GM19025 (cell line): ENCODE data around the gene MAP2K7.

Source experiments
- ATAC-seq: cut with Tn5 transposase; IDR thresholded peaks from one replicate; pipeline ENCODE4 v1.9.1; 2021; ENCODE audit warnings: mild to moderate bottlenecking, low read depth, moderate library complexity; ENCODE audit not compliant: unreplicated experiment

Gene MAP2K7

GRCh38 chr19:7905859-7906258 lies 2.2 kb downstream of the MAP2K7 start:
- ATAC-seq: no peak

DNA sequence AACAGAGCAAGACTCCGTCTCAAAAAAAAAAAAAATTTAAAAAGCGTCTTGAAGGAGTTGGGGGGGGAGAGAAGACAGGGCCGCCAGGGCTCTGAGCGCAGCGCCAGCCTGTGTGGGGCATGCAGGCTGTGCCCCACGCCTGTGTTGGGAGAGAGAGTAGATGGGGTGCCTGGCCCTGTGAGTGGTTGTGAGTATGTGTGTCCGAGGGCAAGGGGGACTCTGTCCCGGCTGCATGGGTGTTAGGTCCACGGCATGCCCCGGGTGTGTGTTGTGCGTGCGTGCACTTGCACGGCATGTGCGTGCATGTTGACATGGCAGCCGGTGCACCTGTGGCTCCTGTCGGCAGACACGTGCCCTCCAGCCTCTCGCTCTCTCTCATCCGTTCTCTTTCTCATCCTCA lies 3.4 kb downstream of the MAP2K7 start:
- no peak for ATAC-seq

DNA sequence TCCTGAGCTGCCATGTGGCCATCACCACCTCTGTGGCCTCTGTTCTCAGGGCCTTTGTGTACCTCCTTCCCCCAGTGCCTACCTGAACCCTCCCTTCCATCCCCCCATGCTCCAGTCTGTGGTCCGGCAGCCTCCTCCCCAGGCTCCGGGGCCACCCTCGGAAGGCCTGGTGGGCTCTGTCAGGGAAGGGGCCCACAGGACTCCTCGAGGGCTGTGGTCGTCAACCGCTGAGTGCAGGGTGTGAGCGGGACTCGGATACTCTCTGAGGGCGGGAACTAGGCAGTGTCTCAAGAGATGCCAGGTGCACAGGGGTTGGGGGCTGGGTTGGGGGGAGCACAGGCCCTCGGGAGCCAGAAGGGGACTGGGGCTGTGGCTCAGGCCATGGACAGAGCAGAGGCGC lies 3.9 kb downstream of the MAP2K7 start:
- no peak for ATAC-seq

- no peak for ATAC-seq
These were observed 4.5 kb downstream of the MAP2K7 start for GRCh38 chr19:7908078-7908699.

- no peak for ATAC-seq
These were observed 5.2 kb downstream of the MAP2K7 start for GRCh38 chr19:7908742-7909461.

- ATAC-seq: no peak
These were observed 5.9 kb downstream of the MAP2K7 start for GRCh38 chr19:7909471-7910067.

- ATAC-seq: no peak
These were observed 6.9 kb downstream of the MAP2K7 start for GRCh38 chr19:7910321-7911161.

GRCh38 chr19:7911508-7912143 lies 7.9 kb downstream of the MAP2K7 start:
- no peak for ATAC-seq

- ATAC-seq: no peak
These were observed 8.5 kb downstream of the MAP2K7 start for GRCh38 chr19:7912144-7912696.

DNA sequence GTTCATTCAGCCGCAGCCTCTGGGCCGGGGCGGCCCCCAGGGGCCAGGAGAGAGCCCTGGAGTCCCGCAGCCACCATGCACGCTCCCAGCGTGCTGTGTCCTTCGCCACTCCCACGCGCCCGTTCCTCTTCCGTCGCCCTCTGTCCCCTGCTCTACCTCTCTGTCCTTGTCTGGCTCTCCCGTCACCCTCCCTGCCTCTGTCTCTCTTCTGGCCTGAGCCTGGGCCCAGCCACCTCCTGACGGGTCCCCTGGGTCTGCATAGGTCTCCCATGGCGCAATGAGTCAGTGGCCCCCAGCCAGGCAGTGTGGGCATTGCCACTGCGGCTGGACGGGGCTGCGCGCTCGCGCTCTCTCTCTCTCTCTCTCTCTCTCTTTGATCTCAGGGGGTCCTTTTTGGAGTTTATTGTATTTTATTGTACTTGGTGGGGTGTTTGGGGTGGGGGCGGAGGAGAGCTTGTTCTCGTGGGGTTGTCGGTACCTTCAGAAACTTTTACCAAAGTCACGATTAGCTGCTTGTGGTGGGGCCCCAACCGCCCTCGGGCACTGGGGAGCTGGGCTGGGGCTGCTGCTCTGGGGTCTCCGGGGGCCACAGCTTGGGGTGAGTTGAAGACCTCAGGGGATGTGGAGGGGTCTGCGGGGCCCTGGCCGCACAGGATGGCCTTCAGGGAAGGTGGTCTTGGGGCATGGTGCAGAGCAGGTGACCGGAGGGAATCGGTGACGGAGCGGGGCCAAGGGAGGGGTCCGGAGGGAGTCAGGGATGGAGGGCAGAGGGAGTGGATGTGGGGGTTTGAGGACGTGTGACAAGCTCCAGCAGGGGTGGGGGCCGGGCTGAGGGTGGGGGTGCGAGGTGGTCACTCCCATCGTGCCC lies 9.3 kb downstream of the MAP2K7 start:
- ATAC-seq: no peak

DNA sequence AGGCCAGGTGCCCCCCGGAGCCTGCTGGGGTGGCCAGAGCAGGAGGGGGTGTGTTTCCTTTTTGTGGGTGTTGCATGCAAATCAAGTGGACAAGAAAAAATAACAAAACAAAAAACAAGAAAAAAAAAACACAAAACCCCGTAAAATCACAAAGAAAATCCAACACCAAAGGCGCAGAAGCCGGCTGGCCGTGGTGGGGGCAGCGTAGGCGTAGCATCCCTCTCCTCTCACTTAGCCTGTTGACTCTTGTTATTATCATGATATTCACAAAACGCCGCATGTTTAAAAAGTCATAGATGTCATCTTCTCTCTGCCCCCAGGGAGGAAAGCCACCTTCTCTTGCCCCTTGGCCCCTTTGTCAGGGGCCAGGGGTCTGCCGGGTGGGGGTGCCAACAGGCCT lies 10.0 kb downstream of the MAP2K7 start:
- no peak for ATAC-seq

DNA sequence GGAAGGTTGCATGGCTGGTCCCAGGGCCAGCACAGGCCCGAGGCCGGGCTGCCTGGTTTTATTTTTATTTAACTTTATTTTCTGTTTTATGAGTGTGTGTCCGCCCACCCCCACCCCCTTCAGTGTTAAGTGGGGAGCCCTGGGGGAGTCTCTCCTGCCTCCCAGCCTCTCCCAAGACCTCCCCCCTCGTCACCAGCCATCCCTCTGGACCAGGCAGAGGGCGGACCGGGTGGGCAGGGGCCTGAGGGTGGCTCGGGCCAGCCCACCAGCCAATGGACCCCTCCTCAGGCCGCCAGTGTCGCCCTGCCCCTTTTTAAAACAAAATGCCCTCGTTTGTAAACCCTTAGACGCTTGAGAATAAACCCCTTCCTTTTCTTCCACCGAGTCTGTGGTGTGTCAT lies 10.4 kb downstream of the MAP2K7 start:
- no peak for ATAC-seq

GRCh38 chr19:7914598-7915045 lies 10.9 kb downstream of the MAP2K7 start, which contains the start of gene TGFBR3L:
Gene TGFBR3L, plus strand, starts transcription at chr19:7914830.
- ATAC-seq: no peak

GRCh38 chr19:7915250-7916102 lies 11.8 kb downstream of the MAP2K7 start:
- ATAC-seq: no peak

DNA sequence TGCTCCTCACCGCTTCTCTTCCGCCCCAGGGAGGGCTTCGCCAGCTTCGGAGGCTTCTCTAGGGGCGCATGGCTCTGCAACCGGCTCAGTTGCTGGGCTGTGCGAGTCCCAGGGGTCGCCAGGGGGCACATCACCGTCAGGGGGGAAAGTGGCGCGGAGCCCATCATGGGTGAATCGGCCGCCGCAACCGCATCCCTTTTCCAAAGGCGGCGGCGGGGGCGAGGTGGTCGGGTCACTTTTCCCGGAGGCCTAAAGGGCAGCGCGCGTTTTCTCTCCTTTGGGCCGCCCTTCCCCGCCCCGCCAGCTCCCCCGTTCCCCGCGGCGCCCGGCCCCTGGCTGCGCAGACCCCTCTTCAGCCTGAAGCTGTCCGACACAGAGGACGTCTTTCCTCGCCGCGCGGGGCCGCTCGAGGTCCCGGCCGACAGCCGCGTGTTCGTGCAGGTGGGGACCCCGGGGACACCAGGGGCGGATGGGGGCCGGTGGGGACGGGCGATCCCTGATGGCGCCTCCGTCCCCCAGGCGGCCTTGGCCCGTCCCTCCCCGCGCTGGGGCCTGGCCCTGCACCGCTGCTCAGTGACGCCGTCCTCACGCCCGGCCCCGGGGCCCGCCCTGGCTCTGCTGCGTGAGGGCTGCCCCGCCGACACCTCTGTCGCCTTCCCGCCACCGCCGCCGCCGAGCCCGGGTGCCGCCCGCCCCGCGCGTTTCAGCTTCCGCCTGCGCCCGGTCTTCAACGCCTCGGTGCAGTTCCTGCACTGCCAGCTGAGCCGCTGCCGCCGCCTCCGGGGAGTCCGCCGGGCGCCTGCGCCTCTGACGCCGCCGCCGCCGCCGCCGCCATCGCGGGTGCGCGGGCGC lies 12.7 kb downstream of the MAP2K7 start:
- no peak for ATAC-seq

DNA sequence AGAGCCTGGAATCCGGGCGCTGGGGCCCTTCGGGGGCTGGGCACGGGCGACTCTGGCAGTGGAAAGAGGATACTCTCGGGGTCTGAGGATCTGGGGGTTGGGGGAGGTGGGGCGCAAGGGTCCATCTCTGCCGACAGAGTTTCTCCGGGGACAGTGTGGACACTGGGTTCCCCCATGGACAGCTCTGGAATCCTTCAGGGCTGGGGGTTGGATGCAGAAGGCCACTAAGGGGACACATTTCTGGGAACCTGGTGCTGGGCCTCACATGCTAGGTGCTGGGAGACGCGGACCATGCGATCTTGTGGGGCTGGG lies 13.2 kb downstream of the MAP2K7 start:
- no peak for ATAC-seq

GRCh38 chr19:7917267-7918061 lies 13.8 kb downstream of the MAP2K7 start:
- no peak for ATAC-seq
